ENCODE data around the gene ADAMTS9.

- no peak for TF ChIP-seq CTCF (IDR thresholded peaks at IDR 0.05)
- no peak for TF ChIP-seq EZH2 (IDR thresholded peaks at IDR 0.05)
- TF ChIP-seq EZH2phosphoT487 (IDR thresholded peaks at IDR 0.05): no peak
These were observed 190.9 kb downstream of the ADAMTS9 start for GRCh38 chr3:64496786-64497490.

Measured in neural progenitor cell (in vitro differentiated cells).